Peyer's patch (tissue), 4 donors: ENCODE data around the gene MYH3.

ENCODE experiments used
- CTCF ChIP-seq, 6 experiments: fragments of 450-650 bp in 4 of 6; fragments of 200-600 bp in 2 of 6; sonication (generic) in 1 of 6; IDR thresholded peaks; one replicate each; pipeline ENCODE4 v1.5.1; 2017 to 2019; ENCODE audit warnings: antibody characterized with exemption in 6 of 6, mild to moderate bottlenecking in 3 of 6, moderate library complexity in 1 of 6
- POLR2A ChIP-seq, 2 donors: fragments of 450-650 bp; IDR thresholded peaks; one replicate each; pipeline ENCODE4 v1.5.1; 2017; ENCODE audit warnings: antibody characterized with exemption in 2 of 2, mild to moderate bottlenecking in 2 of 2, moderate library complexity in 2 of 2

- TF ChIP-seq CTCF (IDR thresholded peaks at IDR 0.05) (no peak), POLR2A (IDR thresholded peaks at IDR 0.05) (no peak)
Measured at GRCh38 chr17:10620823-10621222, 36.3 kb downstream of the MYH3 start.
